Upper lobe of left lung (tissue), 6 donors: Measurements from ENCODE around the gene MGST2. TPM values are rescaled to one million over a fixed set of nuclear protein-coding genes. Genes with fewer than 3 reads are reported as not detected.
A peak's percentile ranks its signal among the peaks of the same experiment; 100 is the strongest.

ENCODE experiments used
- ATAC-seq, 2 donors: fragments of 200-7000 bp; cut with Tn5 transposase; one replicate each; pipeline ENCODE4 v1.9.1; 2022; ENCODE audit warnings: mild to moderate bottlenecking in 2 of 2, moderate library complexity in 2 of 2; ENCODE audit not compliant: low FRiP score in 2 of 2
- DNase-seq, 2 donors: peaks; one replicate each; pipeline ENCODE4 v3.0.0-alpha.2; 2019 to 2020
- H3K27ac ChIP-seq, 4 donors: fragments of 200-600 bp; sonication (generic); one replicate each; pipeline ENCODE4 v1.5.1; 2016 to 2019
- H3K27me3 ChIP-seq, 4 donors: fragments of 200-600 bp; sonication (generic); one replicate each; pipeline ENCODE4 v1.5.1; 2017 to 2019
- H3K36me3 ChIP-seq, 4 donors: fragments of 200-600 bp; sonication (generic); one replicate each; pipeline ENCODE4 v1.5.1; 2016 to 2019
- H3K4me1 ChIP-seq, 4 donors: fragments of 200-600 bp; sonication (generic); one replicate each; pipeline ENCODE4 v1.5.1; 2018 to 2019
- H3K4me3 ChIP-seq, 4 donors: fragments of 200-600 bp; sonication (generic); one replicate each; pipeline ENCODE4 v1.5.1; 2017 to 2019; ENCODE audit warnings: mild to moderate bottlenecking in 2 of 4, moderate library complexity in 1 of 4
- H3K9me3 ChIP-seq, 4 donors: fragments of 200-600 bp; sonication (generic); one replicate each; pipeline ENCODE4 v1.5.1; 2018 to 2019
- EP300 ChIP-seq, 4 donors: sonication (generic); formaldehyde crosslinking; IDR thresholded peaks; one replicate each; pipeline ENCODE4 v1.5.1; 2017; ENCODE audit warnings: antibody characterized with exemption in 4 of 4, control low read depth in 2 of 4
- POLR2A ChIP-seq, 4 donors: fragments of 450-650 bp; IDR thresholded peaks; one replicate each; pipeline ENCODE4 v1.5.1; 2016 to 2017; ENCODE audit warnings: antibody characterized with exemption in 4 of 4, mild to moderate bottlenecking in 2 of 4
- POLR2AphosphoS5 ChIP-seq, 2 donors: sonication (generic); formaldehyde crosslinking; IDR thresholded peaks; one replicate each; pipeline ENCODE4 v1.5.1; 2017; ENCODE audit warnings: antibody characterized with exemption in 2 of 2
- WGBS, 2 donors: methylation state at CpG; one replicate each; pipeline ENCODE4 v1.1.5; 2017 to 2018; 5-methylcytosine and 5-hydroxymethylcytosine counted together
- total RNA-seq, 6 donors: library from RNA; depleted of rRNA in 4 of 6; stranded (reverse); fragments of >200 nt in 4 of 6; gene quantifications; one replicate each; pipeline versions ENCODE4 v1.1.0 to v1.2.1, GENCODE V29; 2016 to 2021
- TF ChIP-seq, protein P1 (sequence below), 6 experiments: fragments of 450-650 bp in 4 of 6; fragments of 200-600 bp in 2 of 6; sonication (generic) in 2 of 6; IDR thresholded peaks; one replicate each; pipeline ENCODE4 v1.5.1; 2016 to 2019; ENCODE audit warnings: antibody characterized with exemption in 6 of 6
- donor health status: DM: no; HTN: no; CAD: no; lungs with moderate emphysema.
- donor health status: DM: no; HTN: yes; CAD: no; lungs with severe emphysema.

MGST2 gene
- total RNA-seq, 6 donors from 2014 or later: 12.6 to 64.0 (median 39.1) TPM

GRCh38 chr4:139624441-139625092 lies 41.1 kb upstream of the MGST2 start:
- no peaks in the 10 kb centered on the region for H3K9me3 ChIP-seq
- H3K4me3 ChIP-seq: no peak overlapping the region
- ATAC-seq (no peak), DNase-seq (no peak)
- no peaks in the 10 kb centered on the region for H3K27me3 ChIP-seq
- TF ChIP-seq, protein P1, sequence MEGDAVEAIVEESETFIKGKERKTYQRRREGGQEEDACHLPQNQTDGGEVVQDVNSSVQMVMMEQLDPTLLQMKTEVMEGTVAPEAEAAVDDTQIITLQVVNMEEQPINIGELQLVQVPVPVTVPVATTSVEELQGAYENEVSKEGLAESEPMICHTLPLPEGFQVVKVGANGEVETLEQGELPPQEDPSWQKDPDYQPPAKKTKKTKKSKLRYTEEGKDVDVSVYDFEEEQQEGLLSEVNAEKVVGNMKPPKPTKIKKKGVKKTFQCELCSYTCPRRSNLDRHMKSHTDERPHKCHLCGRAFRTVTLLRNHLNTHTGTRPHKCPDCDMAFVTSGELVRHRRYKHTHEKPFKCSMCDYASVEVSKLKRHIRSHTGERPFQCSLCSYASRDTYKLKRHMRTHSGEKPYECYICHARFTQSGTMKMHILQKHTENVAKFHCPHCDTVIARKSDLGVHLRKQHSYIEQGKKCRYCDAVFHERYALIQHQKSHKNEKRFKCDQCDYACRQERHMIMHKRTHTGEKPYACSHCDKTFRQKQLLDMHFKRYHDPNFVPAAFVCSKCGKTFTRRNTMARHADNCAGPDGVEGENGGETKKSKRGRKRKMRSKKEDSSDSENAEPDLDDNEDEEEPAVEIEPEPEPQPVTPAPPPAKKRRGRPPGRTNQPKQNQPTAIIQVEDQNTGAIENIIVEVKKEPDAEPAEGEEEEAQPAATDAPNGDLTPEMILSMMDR (IDR thresholded peaks at IDR 0.05): no peak
- TF ChIP-seq POLR2AphosphoS5 (IDR thresholded peaks at IDR 0.05) (no peak), EP300 (IDR thresholded peaks at IDR 0.05) (no peak), POLR2A (IDR thresholded peaks at IDR 0.05) (no peak)
- WGBS, 2 donors: 62 to 79% methylated on average over 3 of the region's 3 CpGs
- H3K36me3 ChIP-seq: no peaks in the 10 kb centered on the region
- no peak overlapping the region for H3K27ac ChIP-seq
- H3K4me1 ChIP-seq: peaks cover 0 to 16% (median 0%) of the 10 kb centered on the region in 4 donors

- 66 to 79% methylated on average over 3 of the region's 3 CpGs for WGBS, 2 donors
- ATAC-seq: no peak
Observed at GRCh38 chr4:139625093-139625455, 40.5 kb upstream of the MGST2 start.

GRCh38 chr4:139625482-139625881 lies 40.1 kb upstream of the MGST2 start:
- Histone ChIP-seq H3K4me1 (peaks cover 0 to 16% (median 0%) of the 10 kb centered on the region in 4 donors), H3K27me3 (no peaks in the 10 kb centered on the region), H3K27ac (no peak overlapping the region), H3K9me3 (no peaks in the 10 kb centered on the region), H3K36me3 (no peaks in the 10 kb centered on the region), H3K4me3 (no peak overlapping the region)
- DNase-seq (peak in 1 of 2 donors; percentile 7), ATAC-seq (no peak)
- 80% methylated on average over 4 of the region's 4 CpGs; no CpG with 5 or more reads in 1 of the 2 donors for WGBS, 2 donors
- TF ChIP-seq EP300 (IDR thresholded peaks at IDR 0.05): no peak

More at GRCh38 chr4:139625093-139625455, 40.5 kb upstream of the MGST2 start:
- Histone ChIP-seq H3K36me3 (no peaks in the 10 kb centered on the region), H3K9me3 (no peaks in the 10 kb centered on the region), H3K4me1 (peaks cover 0 to 16% (median 0%) of the 10 kb centered on the region in 4 donors), H3K27ac (no peak overlapping the region), H3K4me3 (no peak overlapping the region), H3K27me3 (no peaks in the 10 kb centered on the region)
- TF ChIP-seq POLR2A (IDR thresholded peaks at IDR 0.05) (no peak), POLR2AphosphoS5 (IDR thresholded peaks at IDR 0.05) (no peak), EP300 (IDR thresholded peaks at IDR 0.05) (no peak)
- TF ChIP-seq, protein P1 (IDR thresholded peaks at IDR 0.05): no peak
- DNase-seq: no peak

DNA sequence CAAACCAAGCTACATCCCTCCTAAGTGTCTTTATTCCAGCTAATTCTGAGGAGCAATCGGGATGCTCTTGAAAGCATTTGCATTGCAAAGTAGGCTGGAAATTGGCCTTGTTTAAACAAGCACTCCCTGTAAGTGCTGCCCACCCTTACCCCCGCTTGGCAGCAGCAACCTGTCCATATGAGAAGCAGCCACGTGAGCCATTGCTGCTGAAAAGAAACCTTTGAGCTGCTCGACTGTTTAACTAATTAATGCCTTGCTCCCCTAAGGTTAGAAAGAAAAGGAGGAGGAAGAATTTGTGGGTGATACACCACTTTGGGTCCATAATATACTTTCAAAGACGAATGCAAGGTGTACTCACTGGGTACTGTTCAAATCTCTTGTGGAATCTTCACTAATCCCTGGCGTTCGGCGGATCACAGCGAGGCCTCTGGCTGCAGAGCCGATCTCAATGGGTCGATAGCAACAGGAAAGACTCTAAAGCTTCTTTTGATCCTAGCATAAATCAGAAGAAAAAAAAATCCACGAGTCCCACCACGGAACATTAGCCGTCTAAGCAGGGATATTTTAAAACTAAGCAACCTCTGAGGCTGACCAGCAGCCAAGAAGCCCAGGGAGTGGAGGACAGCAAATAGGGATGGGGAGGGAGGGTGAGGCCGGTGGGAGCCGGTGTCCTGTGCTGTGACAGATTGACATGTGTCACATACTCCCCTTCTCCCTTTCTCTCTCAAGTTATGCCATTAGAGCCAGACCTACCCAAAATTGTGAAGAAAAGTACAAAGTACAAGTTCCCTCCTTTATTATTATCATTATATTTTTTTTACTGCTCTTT lies 37.2 kb upstream of the MGST2 start:
- H3K27ac ChIP-seq: no peak overlapping the region
- no peaks in the 10 kb centered on the region for H3K9me3 ChIP-seq
- TF ChIP-seq EP300 (IDR thresholded peaks at IDR 0.05) (no peak), POLR2AphosphoS5 (IDR thresholded peaks at IDR 0.05) (no peak), POLR2A (IDR thresholded peaks at IDR 0.05) (no peak)
- TF ChIP-seq, protein P1 (IDR thresholded peaks at IDR 0.05): no peak
- H3K36me3 ChIP-seq: no peaks in the 10 kb centered on the region
- 70 to 73% methylated on average over 16 of the region's 16 CpGs for WGBS, 2 donors
- peaks cover 0 to 16% (median 0%) of the 10 kb centered on the region in 4 donors for H3K4me1 ChIP-seq
- H3K4me3 ChIP-seq: no peak overlapping the region
- ATAC-seq: no peak
- no peaks in the 10 kb centered on the region for H3K27me3 ChIP-seq
- no peak for DNase-seq

GRCh38 chr4:139629436-139630125 lies 36.0 kb upstream of the MGST2 start:
- DNase-seq (no peak), ATAC-seq (peak in 1 of 2 donors; percentile 16)
- no peaks in the 10 kb centered on the region for H3K9me3 ChIP-seq
- no peak overlapping the region for H3K27ac ChIP-seq
- H3K4me3 ChIP-seq: no peak overlapping the region
- TF ChIP-seq, protein P1 (IDR thresholded peaks at IDR 0.05): no peak
- no peak for TF ChIP-seq POLR2A (IDR thresholded peaks at IDR 0.05)
- TF ChIP-seq POLR2AphosphoS5 (IDR thresholded peaks at IDR 0.05): no peak
- no peak for TF ChIP-seq EP300 (IDR thresholded peaks at IDR 0.05)
- WGBS, 2 donors: 61 to 65% methylated on average over 3 of the region's 3 CpGs
- no peaks in the 10 kb centered on the region for H3K27me3 ChIP-seq
- peaks cover 0 to 16% (median 0%) of the 10 kb centered on the region in 4 donors for H3K4me1 ChIP-seq
- no peaks in the 10 kb centered on the region for H3K36me3 ChIP-seq
